Measurements from ENCODE around the gene CSTF2T.

DNA sequence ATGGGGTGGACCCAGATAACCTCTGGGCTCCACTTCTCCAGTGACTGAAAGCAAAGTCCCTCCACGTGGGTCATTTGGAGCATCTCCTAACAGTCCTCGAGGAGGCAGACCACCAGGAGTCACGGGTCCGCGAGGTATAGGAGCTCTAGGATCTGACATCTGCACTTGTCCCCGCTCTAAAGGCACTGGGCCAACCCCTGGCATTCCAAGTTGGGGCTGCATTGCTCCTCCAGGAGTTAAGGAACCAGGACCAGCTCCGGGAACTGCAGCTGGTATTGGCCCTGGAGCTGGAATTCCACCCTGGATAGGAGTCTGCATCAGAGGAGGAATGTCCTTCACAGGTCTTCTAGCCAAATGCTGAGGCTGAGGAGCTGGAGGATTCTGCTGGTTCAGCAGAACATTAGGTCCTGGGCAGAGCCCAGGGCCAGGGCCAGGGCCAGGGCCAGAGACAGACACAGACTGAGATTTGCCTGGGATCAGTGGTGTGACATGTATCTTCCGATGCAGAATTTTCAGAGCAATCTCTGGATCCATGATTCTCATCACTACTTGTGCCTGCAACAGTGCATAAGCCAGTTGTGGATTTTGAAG lies 827 bp downstream of the CSTF2T start:
- TF ChIP-seq, protein P1, sequence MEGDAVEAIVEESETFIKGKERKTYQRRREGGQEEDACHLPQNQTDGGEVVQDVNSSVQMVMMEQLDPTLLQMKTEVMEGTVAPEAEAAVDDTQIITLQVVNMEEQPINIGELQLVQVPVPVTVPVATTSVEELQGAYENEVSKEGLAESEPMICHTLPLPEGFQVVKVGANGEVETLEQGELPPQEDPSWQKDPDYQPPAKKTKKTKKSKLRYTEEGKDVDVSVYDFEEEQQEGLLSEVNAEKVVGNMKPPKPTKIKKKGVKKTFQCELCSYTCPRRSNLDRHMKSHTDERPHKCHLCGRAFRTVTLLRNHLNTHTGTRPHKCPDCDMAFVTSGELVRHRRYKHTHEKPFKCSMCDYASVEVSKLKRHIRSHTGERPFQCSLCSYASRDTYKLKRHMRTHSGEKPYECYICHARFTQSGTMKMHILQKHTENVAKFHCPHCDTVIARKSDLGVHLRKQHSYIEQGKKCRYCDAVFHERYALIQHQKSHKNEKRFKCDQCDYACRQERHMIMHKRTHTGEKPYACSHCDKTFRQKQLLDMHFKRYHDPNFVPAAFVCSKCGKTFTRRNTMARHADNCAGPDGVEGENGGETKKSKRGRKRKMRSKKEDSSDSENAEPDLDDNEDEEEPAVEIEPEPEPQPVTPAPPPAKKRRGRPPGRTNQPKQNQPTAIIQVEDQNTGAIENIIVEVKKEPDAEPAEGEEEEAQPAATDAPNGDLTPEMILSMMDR (IDR thresholded peaks at IDR 0.05; ENCODE audit: poor library complexity, severe bottlenecking) = no peak
- TF ChIP-seq EP300 (conservative IDR thresholded peaks at IDR 0.05; ENCODE audit: poor library complexity, severe bottlenecking) (no peak), SMC3 (conservative IDR thresholded peaks at IDR 0.05; ENCODE audit: poor library complexity) (no peak), EZH2 (IDR thresholded peaks at IDR 0.05; ENCODE audit: borderline replicate concordance, insufficient read depth, low read length, poor library complexity, severe bottlenecking) (no peak), TAF1 (IDR thresholded peaks at IDR 0.05; ENCODE audit: low read depth) (no peak), RAD21 (conservative IDR thresholded peaks at IDR 0.05) (no peak), MXI1 (conservative IDR thresholded peaks at IDR 0.05; ENCODE audit: poor library complexity, severe bottlenecking) (no peak), POLR2AphosphoS5 (IDR thresholded peaks at IDR 0.05) (no peak)
